Caco-2 (cell line): ENCODE measurements around the gene FANCC. TPM values are rescaled to one million over a fixed set of nuclear protein-coding genes. Genes with fewer than 3 reads are reported as not detected.

Experiments used
- BruUV-seq: library from RNA; stranded (reverse); fragments of 400-500 nt; replicated peaks from 2 replicates; lab custom pipeline; 2021; lab: Mats Ljungman, UMichigan
- CTCF ChIA-PET: fragments of 300-600 bp; sonication (Branson Sonifier 250); formaldehyde crosslinking; loops from one replicate; lab custom pipeline; 2022; ENCODE audit warnings: antibody characterized with exemption; lab: Charles Lee
- POLR2A ChIA-PET: fragments of 300-600 bp; sonication (Branson Sonifier 250); formaldehyde crosslinking; loops from one replicate; lab custom pipeline; 2022; ENCODE audit warnings: antibody characterized with exemption; lab: Charles Lee
- DNase-seq, 2 experiments: peaks; one replicate each; pipeline versions ENCODE4 v3.0.0 to v3.0.0-alpha.2; 2020 to 2022
- H3K27me3 ChIP-seq: replicated peaks from 2 replicates; pipeline ENCODE4 v1.6.0; 2011; ENCODE audit warnings: low read length; ENCODE audit not compliant: control insufficient read depth, insufficient read depth
- H3K36me3 ChIP-seq: 2 replicates; pipeline ENCODE4 v1.5.1; 2011; ENCODE audit warnings: low read length; ENCODE audit not compliant: control insufficient read depth, insufficient read depth
- H3K4me1 ChIP-seq: fragments of 250-450 bp; sonication (Bioruptor Pico); 2 replicates; pipeline ENCODE4 v1.5.1; 2020; ENCODE audit warnings: mild to moderate bottlenecking
- H3K4me3 ChIP-seq: 2 replicates; pipeline ENCODE4 v1.5.1; 2011; ENCODE audit warnings: low read depth, mild to moderate bottlenecking, control low read depth, low read length
- H3K9me3 ChIP-seq: fragments of 250-450 bp; sonication (Bioruptor Pico); 2 replicates; pipeline ENCODE4 v1.5.1; 2020; ENCODE audit warnings: mild to moderate bottlenecking, moderate library complexity
- H3K27ac Mint-ChIP-seq: one replicate; pipeline ENCODE4 v1.8.0; 2022; ENCODE audit warnings: mixed read lengths; ENCODE audit not compliant: unreplicated experiment
- H3K27me3 Mint-ChIP-seq: one replicate; pipeline ENCODE4 v1.8.0; 2022; ENCODE audit warnings: mixed read lengths; ENCODE audit not compliant: insufficient read depth, unreplicated experiment
- H3K36me3 Mint-ChIP-seq: one replicate; pipeline ENCODE4 v1.8.0; 2022; ENCODE audit warnings: mild to moderate bottlenecking, mixed read lengths; ENCODE audit not compliant: insufficient read depth, unreplicated experiment
- H3K4me1 Mint-ChIP-seq: one replicate; pipeline ENCODE4 v1.8.0; 2022; ENCODE audit warnings: low read depth, mixed read lengths; ENCODE audit not compliant: unreplicated experiment
- H3K4me3 Mint-ChIP-seq: one replicate; pipeline ENCODE4 v1.8.0; 2022; ENCODE audit warnings: mild to moderate bottlenecking, moderate library complexity, mixed read lengths; ENCODE audit not compliant: unreplicated experiment
- H3K9me3 Mint-ChIP-seq: one replicate; pipeline ENCODE4 v1.8.0; 2022; ENCODE audit warnings: mixed read lengths; ENCODE audit not compliant: unreplicated experiment
- intact Hi-C: fragments of 100-400 bp; cut with micrococcal nuclease; formaldehyde crosslinking; loops from one replicate; pipeline ENCODE4 v1.10.0; 2022; ENCODE audit not compliant: unreplicated experiment
- total RNA-seq: library from RNA; stranded (reverse); gene quantifications from 2 replicates; pipeline ENCODE4 v1.2.3, GENCODE V29; 2022
- TF ChIP-seq, protein P1 (sequence below), 2 experiments: fragments of 200-600 bp in 1 of 2; IDR thresholded peaks; 1 replicate in 1 of 2; 2 replicates in 1 of 2; pipeline versions ENCODE4 v1.5.1 to v1.8.0; 2011 to 2022; ENCODE audit warnings: antibody characterized with exemption in 1 of 2, control low read depth in 1 of 2, inconsistent platforms in 1 of 2, low read depth in 1 of 2, low read length in 1 of 2, mild to moderate bottlenecking in 1 of 2, moderate library complexity in 1 of 2; ENCODE audit not compliant: insufficient read depth in 1 of 2, severe bottlenecking in 1 of 2, unreplicated experiment in 1 of 2

FANCC gene
- total RNA-seq, 1 experiment from 2014 or later = 29.2 TPM

DNA sequence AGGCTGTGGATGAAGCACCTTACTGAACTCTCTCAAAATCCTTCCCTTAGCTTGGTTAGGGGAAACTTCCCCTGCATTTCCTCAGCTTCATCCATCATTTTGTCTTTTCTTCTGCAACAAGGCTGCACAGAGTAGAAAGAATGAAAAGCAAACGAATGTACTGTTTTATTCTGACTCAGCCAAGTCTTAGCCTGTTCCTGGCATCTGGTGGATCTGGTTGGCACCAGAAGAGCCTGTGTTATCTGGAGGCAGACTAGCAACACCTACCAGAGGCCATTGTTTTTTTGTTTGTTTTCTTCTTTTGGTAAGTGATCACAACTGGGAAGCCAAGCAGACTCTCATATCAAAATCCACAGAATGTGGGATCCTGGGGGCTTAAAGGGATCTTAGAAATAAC lies 200.7 kb downstream of the FANCC start:
- Mint-ChIP-seq H3K4me3 (no peak overlapping the region), H3K36me3 (peaks cover 29% of the 10 kb centered on the region), H3K4me1 (no peaks in the 10 kb centered on the region), H3K27me3 (no peaks in the 10 kb centered on the region), H3K27ac (no peak overlapping the region), H3K9me3 (no peaks in the 10 kb centered on the region)
- CTCF ChIA-PET = no interaction called here
- intact Hi-C loops = no loop called here
- POLR2A ChIA-PET = interaction anchor here (0.5 kb wide), 1 partner anchor 148 kb away, joined by 8 read pairs; no protein-coding TSS in a partner anchor
- DNase-seq = no peak
- TF ChIP-seq, protein P1, sequence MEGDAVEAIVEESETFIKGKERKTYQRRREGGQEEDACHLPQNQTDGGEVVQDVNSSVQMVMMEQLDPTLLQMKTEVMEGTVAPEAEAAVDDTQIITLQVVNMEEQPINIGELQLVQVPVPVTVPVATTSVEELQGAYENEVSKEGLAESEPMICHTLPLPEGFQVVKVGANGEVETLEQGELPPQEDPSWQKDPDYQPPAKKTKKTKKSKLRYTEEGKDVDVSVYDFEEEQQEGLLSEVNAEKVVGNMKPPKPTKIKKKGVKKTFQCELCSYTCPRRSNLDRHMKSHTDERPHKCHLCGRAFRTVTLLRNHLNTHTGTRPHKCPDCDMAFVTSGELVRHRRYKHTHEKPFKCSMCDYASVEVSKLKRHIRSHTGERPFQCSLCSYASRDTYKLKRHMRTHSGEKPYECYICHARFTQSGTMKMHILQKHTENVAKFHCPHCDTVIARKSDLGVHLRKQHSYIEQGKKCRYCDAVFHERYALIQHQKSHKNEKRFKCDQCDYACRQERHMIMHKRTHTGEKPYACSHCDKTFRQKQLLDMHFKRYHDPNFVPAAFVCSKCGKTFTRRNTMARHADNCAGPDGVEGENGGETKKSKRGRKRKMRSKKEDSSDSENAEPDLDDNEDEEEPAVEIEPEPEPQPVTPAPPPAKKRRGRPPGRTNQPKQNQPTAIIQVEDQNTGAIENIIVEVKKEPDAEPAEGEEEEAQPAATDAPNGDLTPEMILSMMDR (IDR thresholded peaks at IDR 0.05; ENCODE audit: insufficient read depth in 1 of 2, low read depth in 1 of 2, low read length in 1 of 2, severe bottlenecking in 1 of 2, unreplicated experiment in 1 of 2) = no peak
- Histone ChIP-seq H3K4me3 (no peak overlapping the region), H3K27me3 (no peaks in the 10 kb centered on the region), H3K4me1 (no peaks in the 10 kb centered on the region), H3K9me3 (no peaks in the 10 kb centered on the region), H3K36me3 (0 out of 2 replicates have a peak, but pooled peaks cover 2% of the 10 kb centered on the region)
- no TSS peak for BruUV-seq

DNA sequence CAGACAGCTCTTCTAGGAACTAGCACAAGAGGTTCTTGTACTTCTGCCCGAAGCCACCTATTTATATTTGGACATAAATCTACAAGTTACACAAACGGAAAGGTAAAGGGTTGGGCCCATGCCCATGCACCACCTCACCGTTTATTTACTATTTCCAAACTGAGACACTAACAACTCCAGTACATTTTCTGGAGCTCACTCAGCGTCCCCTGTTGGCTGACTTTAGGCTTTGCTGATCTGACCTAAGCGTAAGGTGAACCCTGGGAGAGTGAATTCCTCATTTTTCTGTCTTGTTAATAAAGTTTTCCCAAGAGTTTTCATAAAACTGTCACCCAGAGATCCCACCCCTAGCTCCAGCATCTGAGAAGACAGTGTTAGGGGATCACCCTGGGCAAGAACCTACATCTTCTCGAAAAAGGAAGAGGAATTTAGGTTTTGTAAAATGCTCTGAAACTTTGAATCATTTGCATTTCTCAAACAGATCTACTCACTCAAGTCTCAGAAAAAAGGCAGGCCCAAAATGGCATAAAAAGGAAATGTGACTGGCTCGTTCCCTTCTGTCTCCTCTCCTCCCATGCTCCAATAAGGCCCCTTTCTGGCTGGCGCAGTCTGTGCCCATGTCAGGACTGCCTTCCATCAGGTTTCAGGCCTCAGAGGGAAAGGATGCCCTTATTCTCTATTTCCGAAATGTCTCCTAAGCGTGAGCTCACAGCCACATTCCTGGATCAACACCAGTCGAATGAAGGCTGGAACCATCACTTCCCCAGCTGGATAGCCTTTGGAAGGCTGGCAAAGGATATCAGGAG lies 201.3 kb downstream of the FANCC start:
- intact Hi-C loops = no loop called here
- BruUV-seq = no TSS peak
- no peak overlapping the region for H3K27ac Mint-ChIP-seq
- Histone ChIP-seq H3K27me3 (no peaks in the 10 kb centered on the region), H3K36me3 (0 out of 2 replicates have a peak, but pooled peaks cover 2% of the 10 kb centered on the region), H3K4me3 (no peak overlapping the region), H3K9me3 (no peaks in the 10 kb centered on the region), H3K4me1 (no peaks in the 10 kb centered on the region)
- CTCF ChIA-PET = no interaction called here
- H3K4me3 Mint-ChIP-seq = no peak overlapping the region
- no peaks in the 10 kb centered on the region for H3K4me1 Mint-ChIP-seq
- POLR2A ChIA-PET = interaction anchor here (0.5 to 0.8 kb wide), 2 partner anchors 9 to 149 kb away, joined by 3 to 8 read pairs; no protein-coding TSS in a partner anchor
- TF ChIP-seq, protein P1 (IDR thresholded peaks at IDR 0.05; ENCODE audit: insufficient read depth in 1 of 2, low read depth in 1 of 2, low read length in 1 of 2, severe bottlenecking in 1 of 2, unreplicated experiment in 1 of 2) = peak in 1 of 2 experiments; percentile 54
- H3K9me3 Mint-ChIP-seq = no peaks in the 10 kb centered on the region
- peaks cover 31% of the 10 kb centered on the region for H3K36me3 Mint-ChIP-seq
- peak in 1 of 2 experiments; percentile 14 for DNase-seq
- no peaks in the 10 kb centered on the region for H3K27me3 Mint-ChIP-seq

DNA sequence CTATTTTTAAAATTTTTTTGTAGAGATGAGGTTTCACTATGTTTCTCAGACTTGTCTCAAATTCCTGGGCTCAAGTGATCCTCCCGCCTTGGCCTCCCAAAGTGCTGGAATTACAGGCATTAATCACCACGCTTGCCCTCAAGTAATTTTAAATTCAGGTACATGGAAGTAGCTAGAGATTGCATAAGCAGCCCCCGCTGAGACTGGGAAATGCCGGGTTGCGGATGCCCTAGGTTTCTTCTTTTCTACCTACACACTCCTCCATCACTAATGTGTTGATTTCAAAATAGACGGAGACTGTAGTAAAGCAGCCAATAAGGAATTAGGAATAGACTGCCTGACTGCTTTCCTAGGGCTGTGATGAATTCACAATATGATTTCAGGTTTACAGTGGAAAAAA lies 202.4 kb downstream of the FANCC start:
- Mint-ChIP-seq H3K9me3 (no peaks in the 10 kb centered on the region), H3K4me3 (no peak overlapping the region), H3K4me1 (no peaks in the 10 kb centered on the region), H3K27ac (no peak overlapping the region), H3K36me3 (peaks cover 26% of the 10 kb centered on the region), H3K27me3 (no peaks in the 10 kb centered on the region)
- Histone ChIP-seq H3K36me3 (peaks cover 2% of the 10 kb centered on the region; the same call in 1 of the 2 replicates), H3K27me3 (no peaks in the 10 kb centered on the region), H3K4me3 (no peak overlapping the region), H3K4me1 (no peaks in the 10 kb centered on the region), H3K9me3 (no peaks in the 10 kb centered on the region)
- BruUV-seq = no TSS peak
- intact Hi-C loops = no loop called here
- CTCF ChIA-PET = no interaction called here
- POLR2A ChIA-PET = no interaction called here
- TF ChIP-seq, protein P1 (IDR thresholded peaks at IDR 0.05; ENCODE audit: insufficient read depth in 1 of 2, low read depth in 1 of 2, low read length in 1 of 2, severe bottlenecking in 1 of 2, unreplicated experiment in 1 of 2) = no peak
- no peak for DNase-seq
